Fibroblast of lung (primary cell): ENCODE data around the gene FJX1. TPM values are rescaled to one million over a fixed set of nuclear protein-coding genes. Genes with fewer than 3 reads are reported as not detected.

Experiments used
- DNase-seq, 2 donors: peaks; one replicate each; pipeline versions ENCODE4 v3.0.0 to v3.0.0-alpha.2; 2010; ENCODE audit warnings: low read depth in 2 of 2
- H2AFZ ChIP-seq: 2 replicates; pipeline ENCODE4 v1.5.1; 2012; ENCODE audit warnings: low read length, control low read depth, inconsistent platforms
- H3K27ac ChIP-seq: 2 replicates; pipeline ENCODE4 v1.5.1; 2011; ENCODE audit warnings: low read length, control low read depth; ENCODE audit not compliant: insufficient read depth
- H3K27me3 ChIP-seq: 2 replicates; pipeline ENCODE4 v1.5.1; 2011; ENCODE audit warnings: mild to moderate bottlenecking, low read length; ENCODE audit not compliant: control insufficient read depth, insufficient read depth
- H3K36me3 ChIP-seq: 2 replicates; pipeline ENCODE4 v1.5.1; 2011; ENCODE audit warnings: low read length; ENCODE audit not compliant: control insufficient read depth, insufficient read depth
- H3K4me1 ChIP-seq: 2 replicates; pipeline ENCODE4 v1.5.1; 2011; ENCODE audit warnings: low read length; ENCODE audit not compliant: control insufficient read depth, insufficient read depth; ENCODE audit errors: extremely low read depth
- H3K4me2 ChIP-seq: 2 replicates; pipeline ENCODE4 v1.5.1; 2011; ENCODE audit warnings: low read length, control low read depth; ENCODE audit not compliant: insufficient read depth; ENCODE audit errors: extremely low read depth
- H3K4me3 ChIP-seq, 4 experiments: fragments of 200-600 bp in 1 of 4; sonication (generic) in 1 of 4; replicated peaks in 1 of 4; 2 replicates each; pipeline ENCODE4 v1.5.1; 2011 to 2016; ENCODE audit warnings: low read length in 4 of 4, low read depth in 3 of 4, mild to moderate bottlenecking in 3 of 4, control low read depth in 2 of 4, inconsistent platforms in 1 of 4, mixed read lengths in 1 of 4; ENCODE audit not compliant: insufficient read depth in 1 of 4; ENCODE audit errors: control extremely low read depth in 1 of 4
- H3K79me2 ChIP-seq: 2 replicates; pipeline ENCODE4 v1.5.1; 2012; ENCODE audit warnings: mild to moderate bottlenecking, low read length, inconsistent platforms; ENCODE audit not compliant: control insufficient read depth, insufficient read depth
- H3K9ac ChIP-seq: 2 replicates; pipeline ENCODE4 v1.5.1; 2011; ENCODE audit warnings: mild to moderate bottlenecking, low read length, control low read depth; ENCODE audit not compliant: insufficient read depth
- H3K9me3 ChIP-seq: 2 replicates; pipeline ENCODE4 v1.5.1; 2012; ENCODE audit warnings: low read depth, low read length; ENCODE audit not compliant: control insufficient read depth, insufficient read depth
- H4K20me1 ChIP-seq: 2 replicates; pipeline ENCODE4 v1.5.1; 2011; ENCODE audit warnings: low read length; ENCODE audit not compliant: control insufficient read depth, insufficient read depth; ENCODE audit errors: extremely low read depth
- CTCF ChIP-seq, 2 donors: IDR thresholded peaks in 1 of 2; conservative IDR thresholded peaks in 1 of 2; 1 replicate in 1 of 2; 2 replicates in 1 of 2; pipeline ENCODE4 v1.5.1; 2011 to 2012; ENCODE audit warnings: low read length in 2 of 2, control low read depth in 1 of 2, inconsistent platforms in 1 of 2, low read depth in 1 of 2, mild to moderate bottlenecking in 1 of 2
- EZH2 ChIP-seq: IDR thresholded peaks from 2 replicates; pipeline ENCODE4 v1.5.1; 2012; ENCODE audit warnings: low read length, control low read depth, mild to moderate bottlenecking; ENCODE audit errors: missing control alignments
- polyA plus RNA-seq, 2 donors: library from polyadenylated mRNA; depleted of rRNA in 1 of 2; stranded (reverse) in 1 of 2; unstranded in 1 of 2; fragments of >200 nt; gene quantifications; 2 replicates each; pipeline ENCODE4 v1.2.1, GENCODE V29; 2011 to 2012; ENCODE audit warnings: missing spikeins in 1 of 2
- total RNA-seq: library from RNA; depleted of rRNA; stranded (reverse); fragments of >200 nt; gene quantifications from 2 replicates; pipeline ENCODE4 v1.2.1, GENCODE V29; 2014

FJX1 gene
- total and polyA plus RNA-seq, 2 donors (not counting 1 experiment from before 2014, with no cell fraction given), result 4.2 to 10.4 TPM

DNA sequence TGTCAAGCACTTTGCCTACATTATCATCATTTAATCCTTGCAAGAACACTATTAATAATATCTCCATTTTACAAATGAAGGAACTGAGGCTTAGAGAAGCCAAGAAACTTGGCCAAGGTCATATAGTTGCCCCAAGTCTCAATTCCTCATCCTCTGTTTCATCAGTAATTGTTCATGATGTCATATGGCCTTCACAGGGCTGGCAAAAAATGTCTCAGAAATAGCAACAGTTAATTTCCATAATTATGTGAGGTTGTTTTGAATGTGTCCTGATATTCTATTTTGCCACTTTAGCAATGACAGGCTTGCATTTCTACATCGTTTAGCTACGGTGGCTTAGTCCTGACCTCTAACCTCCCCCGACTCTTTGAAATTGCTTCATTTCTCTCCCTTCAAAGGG, 23.7 kb downstream of the FJX1 start:
- Histone ChIP-seq H3K4me3 (no peak overlapping the region), H3K27ac (no peak overlapping the region), H3K36me3 (no peaks in the 10 kb centered on the region), H3K4me2 (no peak overlapping the region), H4K20me1 (no peaks in the 10 kb centered on the region), H2AFZ (no peak overlapping the region), H3K9me3 (no peaks in the 10 kb centered on the region), H3K9ac (no peak overlapping the region), H3K27me3 (no peaks in the 10 kb centered on the region), H3K79me2 (no peaks in the 10 kb centered on the region), H3K4me1 (no peaks in the 10 kb centered on the region)
- DNase-seq, result no peak
- no peak for TF ChIP-seq CTCF (conservative IDR thresholded peaks at IDR 0.05 in 1 of 2, IDR thresholded peaks at IDR 0.05 in 1 of 2; ENCODE audit: low read depth in 1 of 2, low read length in 2 of 2)
- TF ChIP-seq EZH2, result no peak

DNA sequence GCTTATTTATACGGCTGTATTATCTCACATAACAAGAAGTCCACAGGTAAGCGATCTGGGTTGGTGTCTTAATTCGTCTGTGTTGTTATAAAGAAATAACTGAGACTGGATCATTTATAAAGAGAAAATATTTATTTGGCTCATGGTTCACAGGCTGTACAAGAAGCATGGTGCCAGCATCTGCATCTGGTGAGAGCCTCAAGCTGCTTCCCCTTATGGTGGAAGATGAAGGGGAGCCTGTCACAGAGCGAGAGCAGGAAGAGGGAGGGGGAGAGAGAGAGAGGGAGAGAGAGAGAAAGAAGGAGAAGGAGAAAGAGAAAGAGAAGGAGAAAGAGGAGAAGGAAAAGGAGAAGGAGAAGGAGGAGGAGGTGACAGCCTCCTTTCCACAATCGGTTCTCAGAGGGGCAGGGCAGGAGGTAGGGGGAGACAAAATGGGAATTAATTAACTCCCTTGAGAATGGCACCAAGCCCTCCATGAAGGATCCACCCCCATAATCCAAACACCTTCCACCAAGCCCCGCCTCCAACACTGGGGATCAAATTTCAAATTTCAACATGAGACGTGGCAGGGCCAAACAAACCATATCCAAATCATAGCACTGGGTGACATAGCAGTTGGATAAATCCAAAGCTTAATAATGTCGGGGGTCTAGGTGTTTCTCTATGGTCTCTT, 29.3 kb downstream of the FJX1 start:
- Histone ChIP-seq H2AFZ (no peak overlapping the region), H3K9ac (no peak overlapping the region), H3K4me1 (no peaks in the 10 kb centered on the region), H3K4me2 (no peak overlapping the region), H3K27me3 (no peaks in the 10 kb centered on the region), H3K4me3 (no peak overlapping the region), H3K9me3 (no peaks in the 10 kb centered on the region), H3K27ac (no peak overlapping the region), H4K20me1 (no peaks in the 10 kb centered on the region), H3K79me2 (no peaks in the 10 kb centered on the region), H3K36me3 (no peaks in the 10 kb centered on the region)
- no peak for DNase-seq
- TF ChIP-seq CTCF (conservative IDR thresholded peaks at IDR 0.05 in 1 of 2, IDR thresholded peaks at IDR 0.05 in 1 of 2; ENCODE audit: low read depth in 1 of 2, low read length in 2 of 2) (no peak), EZH2 (no peak)

GRCh38 chr11:35650006-35650405, 31.7 kb downstream of the FJX1 start:
- Histone ChIP-seq H3K27me3 (no peaks in the 10 kb centered on the region), H2AFZ (no peak overlapping the region), H3K9ac (no peak overlapping the region), H3K4me3 (no peak overlapping the region), H3K9me3 (no peaks in the 10 kb centered on the region), H3K79me2 (no peaks in the 10 kb centered on the region), H4K20me1 (no peaks in the 10 kb centered on the region), H3K4me2 (no peak overlapping the region), H3K27ac (no peak overlapping the region), H3K4me1 (no peaks in the 10 kb centered on the region), H3K36me3 (no peaks in the 10 kb centered on the region)
- peak; percentile 39 to 79 for DNase-seq
- TF ChIP-seq EZH2, result no peak
- no peak for TF ChIP-seq CTCF (conservative IDR thresholded peaks at IDR 0.05 in 1 of 2, IDR thresholded peaks at IDR 0.05 in 1 of 2; ENCODE audit: low read depth in 1 of 2, low read length in 2 of 2)
